Measurements from ENCODE around the gene SFT2D3.

SFT2D3 gene

DNA sequence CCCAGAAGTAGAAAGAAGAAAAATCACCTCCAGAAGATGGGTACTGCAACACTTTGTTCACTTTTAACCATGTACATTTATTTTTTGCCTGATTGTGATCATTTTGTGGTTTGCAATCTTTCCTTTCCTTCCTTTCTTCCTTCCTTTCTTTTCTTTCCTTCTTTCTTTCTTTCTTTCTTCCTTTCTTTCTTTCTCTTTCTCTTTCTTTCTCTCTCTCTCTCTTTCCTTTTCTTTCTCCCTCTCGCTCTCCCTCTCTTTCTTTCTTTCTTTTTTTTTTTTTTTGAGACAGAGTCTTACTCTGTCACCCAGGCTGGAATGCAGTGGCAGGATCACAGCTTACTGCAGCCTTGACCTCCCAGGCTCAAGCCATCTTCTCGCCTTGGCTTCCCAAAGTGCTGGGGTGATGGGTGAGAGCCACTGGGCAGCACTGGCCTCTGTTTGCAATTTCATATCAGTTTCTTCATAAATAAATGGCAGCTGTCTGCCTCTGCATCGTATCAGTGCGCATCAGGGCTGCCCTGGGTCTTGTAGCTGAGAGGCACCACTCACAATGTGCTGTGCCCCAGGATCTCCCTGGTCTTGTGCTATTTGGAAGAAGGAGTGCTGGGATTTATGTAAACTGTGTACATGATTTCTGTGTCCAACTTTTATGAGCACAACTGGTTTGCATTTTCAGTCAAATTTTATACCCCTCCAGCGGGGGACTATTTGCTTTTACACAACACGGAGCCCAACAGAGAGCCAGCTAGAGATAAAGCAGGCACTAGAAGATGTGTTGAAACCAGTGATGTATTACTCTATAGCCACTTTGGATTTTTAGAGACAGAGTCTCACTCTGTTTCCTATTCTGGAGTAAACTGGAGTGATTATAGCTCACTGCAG lies 19.1 kb upstream of the SFT2D3 start:
- no peak for DNase-seq (ENCODE audit: low read depth)

DNA sequence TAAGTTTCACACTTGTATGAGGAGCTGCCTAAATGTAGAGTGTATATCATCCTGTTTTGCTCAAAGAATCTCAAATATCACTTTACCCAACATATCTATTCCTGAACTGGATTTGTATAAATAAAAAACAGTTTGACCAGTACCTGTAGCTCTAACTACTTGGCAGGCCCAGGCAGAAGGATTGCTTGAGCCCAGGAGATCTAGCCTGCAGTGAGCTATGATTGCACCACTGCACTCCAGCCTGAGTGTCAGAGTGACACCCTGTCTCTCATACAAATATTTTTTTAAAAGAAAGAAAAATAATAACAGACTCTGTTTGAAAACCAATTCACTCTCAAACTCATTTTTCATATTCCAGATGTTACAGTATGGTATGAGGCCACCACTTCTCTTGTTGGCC lies 18.2 kb upstream of the SFT2D3 start:
- DNase-seq (ENCODE audit: low read depth): no peak

DNA sequence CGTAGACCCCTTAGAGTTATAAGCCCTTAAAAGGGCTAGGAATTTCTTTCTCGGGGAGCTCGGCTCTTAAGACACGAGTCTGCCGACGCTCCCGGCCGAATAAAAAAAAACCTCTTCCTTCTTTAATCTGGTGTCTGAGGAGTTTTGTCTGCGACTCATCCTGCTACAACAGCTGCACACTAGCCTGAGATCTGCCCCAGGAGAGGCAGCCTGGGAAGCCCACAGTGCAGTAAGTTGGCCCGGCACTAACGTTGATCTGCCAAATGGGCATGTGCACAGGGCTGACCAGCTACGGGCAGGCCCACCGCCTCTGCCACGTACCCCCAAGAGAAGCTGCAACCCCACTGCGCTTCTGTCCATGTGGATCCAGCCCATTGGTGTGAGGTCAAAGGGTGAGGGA lies 17.5 kb upstream of the SFT2D3 start:
- no peak for DNase-seq (ENCODE audit: low read depth)

DNA sequence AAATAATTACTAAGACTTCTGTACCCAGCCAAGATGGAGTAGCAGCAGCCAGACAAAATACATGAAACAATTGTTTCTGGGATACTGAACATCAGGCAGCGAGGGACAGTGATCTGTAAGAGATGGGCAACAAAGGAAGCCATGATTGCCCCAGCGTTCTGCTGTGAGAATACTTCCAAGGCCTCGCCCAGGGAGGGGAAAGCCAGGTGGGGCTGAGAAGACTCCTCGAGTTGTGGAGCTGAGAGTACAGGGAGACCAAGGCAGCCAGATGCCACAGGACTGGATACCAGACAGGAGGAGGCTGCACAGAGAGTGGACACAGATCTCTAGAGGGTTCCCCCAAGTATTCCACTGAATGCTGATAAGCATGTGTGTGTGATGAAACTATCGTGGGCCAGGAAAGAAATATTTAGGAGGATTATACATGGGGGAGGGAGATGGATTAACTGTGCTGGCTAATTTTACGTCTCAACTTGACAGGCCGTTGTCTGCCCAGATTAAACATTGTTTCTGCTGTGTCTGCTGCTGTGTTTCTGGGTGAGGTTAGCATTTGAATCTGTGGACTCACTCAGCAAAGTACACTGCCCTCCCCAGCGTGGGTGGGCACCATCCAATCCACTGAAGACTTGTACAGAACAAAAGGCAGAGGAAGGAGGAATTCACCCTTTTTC lies 15.8 kb upstream of the SFT2D3 start:
- no peak for DNase-seq (ENCODE audit: low read depth)

DNA sequence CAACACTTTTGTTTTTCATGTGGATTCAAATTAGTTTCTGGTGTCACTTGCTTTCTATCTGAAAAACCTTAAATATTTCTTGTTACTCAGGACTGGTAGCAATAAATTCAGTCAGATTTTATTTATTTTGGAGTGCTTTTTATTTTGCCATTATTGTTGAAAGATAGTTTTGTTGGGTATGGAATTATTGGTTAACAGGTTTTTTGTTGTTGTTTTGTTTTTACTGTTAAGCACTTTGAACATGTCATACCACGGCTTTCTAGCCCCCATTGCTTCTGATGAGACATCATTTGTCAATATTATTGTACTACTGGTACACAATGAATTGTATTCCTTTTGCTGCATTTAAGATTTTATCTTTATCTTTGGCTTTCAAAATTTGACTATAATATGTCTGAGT lies 12.9 kb upstream of the SFT2D3 start:
- DNase-seq (ENCODE audit: low read depth): no peak

DNA sequence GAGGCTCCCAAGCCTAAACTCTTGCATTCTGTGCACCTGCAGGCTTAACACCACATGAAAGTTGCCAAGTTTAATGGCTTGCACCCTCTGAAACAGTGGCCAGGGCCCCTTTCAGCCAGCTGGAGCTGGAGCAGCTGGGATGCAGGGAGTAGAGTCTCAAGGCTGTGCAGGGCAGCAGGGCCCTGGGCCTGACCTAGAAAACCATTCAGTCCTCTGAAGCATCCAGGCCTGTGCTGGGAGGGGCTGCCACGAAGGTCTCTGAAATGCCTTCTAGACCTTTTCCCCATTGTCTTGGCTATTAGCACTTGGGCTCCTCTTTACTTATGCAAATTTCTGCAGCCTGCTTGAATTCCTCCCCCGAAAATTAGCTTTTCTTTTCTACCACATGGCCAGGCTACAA lies 10.6 kb upstream of the SFT2D3 start:
- DNase-seq (ENCODE audit: low read depth): no peak

DNA sequence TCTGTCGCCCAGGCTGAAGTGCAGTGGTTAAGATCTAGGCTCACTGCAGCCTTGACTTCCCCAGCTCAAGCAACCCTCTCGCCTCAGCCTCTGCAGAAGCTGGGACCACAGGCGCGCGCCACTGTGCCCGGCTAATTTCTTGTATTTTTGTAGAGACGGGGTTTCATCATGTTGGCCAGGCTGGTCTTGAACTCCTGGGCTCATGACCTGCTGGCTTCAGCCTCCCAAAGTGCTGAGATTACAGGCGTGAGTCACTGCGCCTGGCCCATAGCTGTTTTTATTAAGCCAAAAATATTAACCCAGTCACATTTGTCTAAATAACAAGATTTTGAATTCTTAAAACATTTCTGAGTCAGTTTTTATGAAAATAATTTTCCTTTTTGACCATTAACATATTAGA lies 6.3 kb upstream of the SFT2D3 start:
- DNase-seq (ENCODE audit: low read depth): no peak

DNA sequence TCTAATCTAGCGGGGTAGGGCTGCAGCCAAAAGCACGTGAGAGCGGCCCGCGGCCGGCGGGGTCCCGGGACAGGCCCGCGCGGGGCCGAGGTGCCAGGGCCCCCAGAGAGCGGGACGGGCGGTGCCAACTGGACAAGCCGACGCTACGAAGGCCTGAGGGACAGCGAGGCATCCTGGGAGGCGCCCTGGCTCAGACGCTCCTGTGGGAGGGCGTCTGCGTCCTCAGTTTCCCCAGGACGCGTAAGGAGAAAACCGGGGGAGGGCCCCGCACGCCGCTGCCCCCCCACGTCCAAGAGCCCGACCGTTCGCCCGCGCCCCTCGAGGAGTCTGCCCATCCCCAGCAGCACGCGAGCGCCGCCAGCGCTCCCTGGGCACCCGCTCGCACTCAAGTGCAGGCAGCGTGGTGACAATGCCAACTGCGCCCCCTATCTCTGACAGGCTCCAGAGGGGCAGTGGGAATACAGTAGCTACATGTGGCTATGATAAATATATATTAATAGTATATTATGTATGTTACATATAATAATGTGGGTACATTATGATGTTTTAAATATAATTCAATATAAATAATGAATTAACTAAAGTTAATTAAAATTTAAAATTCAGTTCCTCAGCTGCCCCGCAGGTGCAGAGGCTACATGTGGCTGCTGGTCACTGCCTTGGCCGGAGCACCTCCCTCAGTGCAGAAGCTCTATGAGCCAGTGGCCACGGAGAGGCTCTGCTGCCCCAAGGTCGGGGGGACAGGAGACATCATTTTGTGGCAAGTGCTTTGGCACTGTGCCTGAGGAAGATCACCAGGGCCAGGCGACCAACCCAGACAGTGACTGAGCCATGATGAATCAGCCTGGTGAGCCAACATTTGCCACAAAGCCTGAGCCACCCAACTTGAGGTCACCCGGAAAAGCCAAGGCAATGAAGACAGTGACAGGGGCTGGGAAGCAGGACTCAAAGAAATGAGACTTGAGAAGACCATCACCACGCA lies 5.5 kb upstream of the SFT2D3 start:
- peak; percentile 40 for DNase-seq (ENCODE audit: low read depth)

DNA sequence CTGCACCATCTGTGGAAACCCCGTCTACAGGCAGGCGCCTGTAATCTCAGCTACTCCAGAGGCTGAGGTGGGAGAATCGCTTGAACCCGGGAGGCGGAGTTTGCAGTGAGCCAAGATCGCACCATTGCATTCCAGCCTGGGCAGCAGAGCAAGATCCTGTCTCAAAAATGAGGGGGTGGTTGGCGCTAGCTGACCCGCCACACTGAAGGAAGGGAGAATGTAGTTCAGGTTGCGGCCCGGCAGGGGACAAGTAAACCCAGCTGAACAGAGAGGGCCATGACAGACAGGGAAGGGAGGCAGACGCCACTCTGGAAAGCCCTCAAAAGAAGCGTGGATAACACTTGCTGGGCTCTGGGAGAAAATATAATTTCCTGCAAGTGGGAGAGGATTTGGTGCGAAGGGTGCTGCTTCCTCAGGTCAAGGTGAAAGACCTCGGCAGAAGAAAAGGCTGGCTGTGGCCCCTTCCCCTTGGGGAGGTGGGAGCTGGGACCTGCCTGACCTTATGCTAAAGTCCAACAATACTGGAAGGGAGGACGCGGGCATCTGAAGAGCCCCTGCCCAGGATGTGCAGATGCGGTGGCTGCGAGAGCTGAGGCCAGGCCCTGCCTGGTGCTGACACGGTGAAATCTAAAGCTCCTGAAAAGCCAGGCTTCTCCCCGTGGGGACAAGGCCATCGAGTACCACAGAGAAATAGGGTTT lies 3.7 kb upstream of the SFT2D3 start:
- no peak for DNase-seq (ENCODE audit: low read depth)

DNA sequence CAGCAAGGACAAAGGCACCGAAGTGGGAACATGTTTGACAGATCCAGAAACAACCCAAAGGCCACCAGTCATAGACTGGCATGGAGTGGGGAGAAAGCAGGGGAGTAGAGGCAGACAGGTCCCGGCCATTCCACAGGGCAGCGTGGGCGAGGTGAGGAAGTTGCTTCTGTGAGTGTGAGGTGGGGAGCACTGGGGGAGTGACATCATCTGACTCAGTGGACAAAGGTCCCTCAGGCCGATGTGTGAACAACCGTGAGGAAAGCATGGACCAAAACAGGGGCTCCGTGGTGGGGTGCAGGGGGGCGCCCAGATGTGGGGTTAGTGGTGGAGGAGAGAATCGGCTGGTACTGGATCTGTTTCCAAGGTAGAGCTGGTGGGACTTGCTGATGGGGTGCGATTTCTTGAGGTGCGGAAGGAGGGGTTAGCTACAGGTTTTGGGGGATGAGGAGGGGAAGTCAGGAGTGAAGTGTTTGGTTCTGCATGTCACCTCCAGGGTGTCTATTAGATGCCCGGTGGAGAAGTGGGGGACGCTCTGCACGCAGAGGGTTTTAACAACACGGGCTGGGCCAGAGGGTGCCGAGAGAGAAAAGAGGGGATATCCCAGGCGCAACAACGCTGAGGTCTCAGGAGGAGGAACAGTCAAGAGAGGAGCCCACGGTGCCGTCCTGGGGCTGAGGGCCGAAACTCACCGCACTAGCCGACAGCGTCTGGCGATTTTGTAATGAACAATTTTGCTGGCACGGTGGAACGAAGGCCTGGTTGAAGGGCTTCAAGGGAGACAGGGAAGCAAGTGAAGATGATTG lies 2.5 kb upstream of the SFT2D3 start:
- DNase-seq (ENCODE audit: low read depth): no peak

DNA sequence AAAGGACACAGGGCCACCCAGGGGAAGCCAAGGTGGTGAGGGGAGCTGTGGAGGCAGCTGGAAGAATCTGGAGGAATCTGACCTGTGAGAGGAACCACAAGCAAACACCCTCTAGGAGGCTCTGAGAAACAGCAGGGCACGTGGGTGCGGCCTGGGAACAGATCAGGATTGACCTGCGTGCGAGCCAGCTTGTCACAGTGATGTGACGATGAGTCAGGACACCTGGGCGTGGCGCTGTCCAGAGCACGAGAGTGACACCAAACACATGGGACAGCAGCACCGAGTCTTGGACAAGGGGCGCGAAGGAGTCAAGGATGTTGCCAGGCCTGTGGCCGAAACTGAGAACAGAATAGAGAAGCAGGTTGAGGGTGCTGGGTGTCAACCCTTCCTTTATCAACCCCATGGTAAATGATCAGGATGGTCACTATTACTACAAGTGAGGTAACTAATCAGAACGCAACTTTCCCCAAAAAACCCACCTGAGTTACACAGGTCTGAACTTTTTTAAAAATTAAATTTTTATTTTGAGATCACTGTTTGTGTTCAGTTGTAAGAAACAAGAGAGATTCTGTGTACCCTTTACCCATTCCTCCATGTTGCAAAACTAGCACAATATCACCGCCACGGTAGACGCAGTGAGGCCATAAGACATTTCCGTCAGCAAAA lies 637 bp upstream of the SFT2D3 start:
- no peak for DNase-seq (ENCODE audit: low read depth)

DNA sequence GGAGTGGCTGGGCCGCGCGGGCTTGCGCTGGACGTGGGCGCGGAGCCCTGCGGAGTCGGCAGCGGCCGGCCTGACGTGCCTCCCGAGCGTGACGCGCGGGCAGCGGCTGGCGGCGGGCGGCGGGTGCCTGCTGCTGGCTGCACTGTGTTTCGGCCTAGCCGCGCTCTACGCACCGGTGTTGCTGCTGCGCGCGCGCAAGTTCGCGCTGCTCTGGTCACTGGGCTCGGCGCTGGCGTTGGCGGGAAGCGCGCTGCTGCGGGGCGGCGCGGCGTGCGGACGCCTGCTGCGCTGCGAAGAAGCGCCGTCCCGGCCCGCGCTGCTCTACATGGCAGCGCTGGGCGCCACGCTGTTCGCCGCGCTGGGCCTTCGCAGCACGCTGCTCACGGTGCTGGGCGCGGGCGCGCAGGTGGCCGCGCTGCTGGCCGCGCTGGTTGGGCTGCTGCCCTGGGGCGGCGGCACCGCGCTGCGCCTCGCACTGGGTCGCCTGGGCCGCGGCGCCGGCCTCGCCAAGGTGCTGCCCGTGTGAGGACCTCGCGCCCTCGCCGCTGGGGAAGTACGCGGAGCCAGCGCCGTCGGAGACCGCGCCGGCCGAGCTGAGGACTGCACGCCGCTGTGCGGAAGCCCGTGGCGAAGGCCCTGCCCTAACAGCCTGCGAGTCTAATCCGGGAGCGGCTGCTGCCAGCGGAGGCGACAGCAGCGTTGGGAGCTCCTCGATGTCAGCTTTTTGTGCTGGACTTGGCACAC lies 526 bp downstream of the SFT2D3 start:
- peak; percentile 67 for DNase-seq (ENCODE audit: low read depth)

DNA sequence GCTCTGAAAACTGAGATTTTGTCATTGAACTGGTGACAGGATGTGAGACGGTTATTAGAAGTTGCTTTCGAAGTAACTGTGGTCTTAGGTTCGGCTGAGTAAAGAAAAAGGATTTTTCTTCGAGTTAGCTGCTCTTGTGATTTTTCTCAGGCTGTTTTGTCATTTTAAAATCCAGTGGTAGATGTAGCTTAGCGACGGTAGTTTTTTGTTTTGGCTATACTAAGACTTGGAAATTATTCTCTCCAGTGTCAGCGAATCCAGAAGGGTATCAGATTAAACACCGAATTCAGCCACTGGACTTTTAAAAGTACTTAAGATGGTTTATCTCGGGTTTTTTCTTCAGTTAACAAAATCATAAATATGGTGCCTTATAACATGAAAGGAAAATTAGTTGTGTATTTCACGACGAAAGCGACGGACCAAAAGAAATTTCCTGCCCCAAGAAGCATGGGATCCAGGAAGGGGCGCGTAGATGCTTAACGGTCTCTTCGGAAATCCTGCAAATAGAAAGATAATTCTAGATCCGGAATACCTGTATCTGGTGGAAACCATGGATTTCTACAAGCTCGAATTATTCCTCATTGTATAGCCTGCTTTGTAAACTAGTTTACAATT lies 1.2 kb downstream of the SFT2D3 start:
- DNase-seq (ENCODE audit: low read depth): no peak

DNA sequence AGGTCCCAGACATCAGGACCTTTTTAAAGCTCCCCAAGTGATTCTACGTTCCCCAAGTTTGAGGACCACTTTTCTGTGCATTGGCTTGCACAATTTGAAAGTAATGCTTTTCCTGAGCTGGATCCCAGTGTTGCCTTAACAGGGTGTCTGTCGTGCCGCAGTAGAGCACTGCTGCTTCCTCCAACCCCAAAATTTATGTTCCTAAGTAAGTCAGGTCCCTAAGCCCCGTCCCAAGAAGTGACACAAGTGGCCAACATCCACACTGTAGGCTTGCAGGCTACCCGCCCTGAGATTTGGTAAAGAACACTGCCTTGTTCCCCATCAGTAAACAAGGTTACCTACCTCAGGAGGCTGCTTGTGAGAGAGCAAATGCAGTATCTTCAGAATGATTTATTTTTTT lies 2.0 kb downstream of the SFT2D3 start:
- no peak for DNase-seq (ENCODE audit: low read depth)

DNA sequence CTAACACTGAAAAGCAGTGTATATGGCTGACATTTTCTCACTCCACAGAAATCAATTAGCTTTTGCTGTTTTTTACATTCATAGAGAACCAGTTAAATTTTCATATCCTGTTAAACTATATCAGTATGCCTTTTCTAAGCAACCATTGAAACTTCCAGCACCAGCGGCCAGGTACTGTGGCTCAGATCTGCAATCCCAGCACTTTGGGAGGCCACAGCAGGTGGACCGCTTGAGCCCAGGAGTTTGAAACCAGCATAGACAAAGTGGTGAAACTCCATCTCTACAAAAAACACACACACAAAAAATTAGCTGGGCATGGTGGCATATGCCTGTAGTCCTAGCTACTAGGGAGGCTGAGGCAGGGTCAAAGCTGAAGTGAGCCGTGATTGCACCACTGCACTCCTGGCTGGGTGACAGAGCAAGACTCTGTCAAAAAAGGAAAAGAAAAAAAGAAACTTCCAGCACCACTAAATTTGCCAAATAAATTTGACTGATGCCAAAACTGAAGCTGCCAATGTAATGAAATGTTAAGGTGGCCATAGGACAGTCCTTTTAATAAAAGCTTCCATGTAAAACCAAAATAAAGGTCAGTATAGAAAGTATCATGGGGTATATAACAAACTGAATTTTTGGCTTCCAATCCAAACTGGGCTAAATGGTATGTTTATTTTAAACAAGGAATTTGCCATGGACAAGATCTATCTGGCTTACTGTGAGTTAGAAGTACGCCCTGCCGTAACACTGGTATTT lies 3.5 kb downstream of the SFT2D3 start:
- peak; percentile 60 for DNase-seq (ENCODE audit: low read depth)

DNA sequence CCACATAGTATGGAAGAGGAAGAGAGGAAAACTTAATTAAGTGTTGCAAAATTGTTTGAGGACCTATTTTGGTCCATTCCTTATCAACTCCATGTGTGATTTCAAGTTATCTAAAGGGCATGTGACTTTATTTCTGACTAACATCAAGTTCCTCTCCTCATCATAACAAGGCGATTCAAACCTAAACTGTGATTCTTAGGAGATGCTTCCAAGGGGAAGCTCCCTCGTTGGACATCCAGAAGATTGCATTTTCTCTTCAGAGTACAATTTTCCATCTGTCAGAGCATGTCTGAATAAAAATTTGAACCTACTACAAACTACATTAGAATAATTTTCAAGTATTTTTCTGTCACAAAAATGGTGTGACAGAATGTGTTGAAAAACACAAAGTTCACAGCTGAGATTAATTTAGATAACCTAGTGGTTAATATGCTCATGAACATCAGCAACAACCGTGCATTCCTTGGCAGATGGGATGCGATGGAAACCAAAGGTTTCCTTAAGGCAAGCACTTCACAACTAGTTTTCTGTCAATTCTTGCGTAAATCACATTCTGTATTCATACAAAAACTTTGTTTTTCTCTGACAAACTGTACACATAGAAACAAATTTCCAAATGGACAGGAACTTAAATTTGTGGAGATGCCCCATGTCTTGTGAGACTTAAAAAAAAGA lies 4.2 kb downstream of the SFT2D3 start:
- DNase-seq (ENCODE audit: low read depth): peak; percentile 89

DNA sequence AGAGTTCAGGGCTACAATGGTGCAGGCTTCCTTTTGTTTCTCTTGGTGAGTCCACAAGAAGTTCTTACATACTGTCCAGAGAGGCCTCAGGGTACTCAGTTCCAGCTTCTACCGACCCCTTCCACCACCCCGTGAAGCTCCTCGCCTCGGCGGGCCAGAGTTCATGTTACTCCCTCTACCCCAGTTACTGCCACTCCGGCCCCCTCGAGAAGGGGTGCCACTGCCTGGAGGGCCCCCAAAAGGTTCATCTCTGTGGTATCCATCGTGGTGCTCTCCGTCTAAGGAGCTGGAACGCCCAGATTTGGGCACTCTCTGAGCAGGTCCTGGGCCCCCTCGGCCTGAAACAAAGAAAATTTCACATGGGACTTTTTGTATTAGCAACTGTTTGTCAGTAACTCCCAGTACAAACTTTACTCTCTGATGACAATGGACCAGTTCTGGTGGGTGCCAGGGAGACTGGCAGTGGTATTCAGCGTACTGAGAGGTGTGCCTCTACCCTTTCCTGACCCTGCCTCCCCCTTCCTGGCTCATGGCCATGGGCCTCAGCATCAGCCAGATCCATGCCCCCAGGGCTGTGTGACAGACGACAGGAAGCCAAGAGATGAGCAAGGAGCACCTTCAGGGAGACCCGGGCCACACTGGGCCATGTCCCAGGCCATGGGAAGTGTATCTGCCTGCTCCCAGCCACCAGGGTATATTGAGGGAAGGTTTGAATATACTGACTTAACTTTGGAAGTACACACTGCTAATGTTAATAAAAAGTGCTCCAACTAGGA lies 5.1 kb downstream of the SFT2D3 start:
- no peak for DNase-seq (ENCODE audit: low read depth)
